GM12864 (cell line): Measurements from ENCODE around the gene SPX.
A peak's percentile ranks its signal among the peaks of the same experiment; 100 is the strongest.

Experiments
- DNase-seq: peaks from one replicate; pipeline ENCODE4 v3.0.0-alpha.2; 2011; ENCODE audit warnings: low read depth
- H3K4me3 ChIP-seq: 2 replicates; pipeline ENCODE4 v1.5.1; 2011; ENCODE audit warnings: mild to moderate bottlenecking, low read depth, low read length, control low read depth
- TF ChIP-seq, protein P1 (sequence below): IDR thresholded peaks from 2 replicates; pipeline ENCODE4 v1.5.1; 2011; ENCODE audit warnings: low read depth, mild to moderate bottlenecking, moderate library complexity, low read length, control low read depth, inconsistent platforms; ENCODE audit errors: missing control alignments

The SPX gene

GRCh38 chr12:21501258-21502163 lies 24.6 kb upstream of the SPX start, which contains the start of the genes GOLT1B and RECQL:
Gene GOLT1B, plus strand, starts transcription at chr12:21501789. Its CDS starts 135 bp downstream, at chr12:21501924.
Gene RECQL, minus strand, starts transcription at chr12:21501635. Its CDS starts 2,065 bp downstream, at chr12:21499570.
- H3K4me3 ChIP-seq = peak within 1 kb of the TSS; percentile 81
- TF ChIP-seq, protein P1, sequence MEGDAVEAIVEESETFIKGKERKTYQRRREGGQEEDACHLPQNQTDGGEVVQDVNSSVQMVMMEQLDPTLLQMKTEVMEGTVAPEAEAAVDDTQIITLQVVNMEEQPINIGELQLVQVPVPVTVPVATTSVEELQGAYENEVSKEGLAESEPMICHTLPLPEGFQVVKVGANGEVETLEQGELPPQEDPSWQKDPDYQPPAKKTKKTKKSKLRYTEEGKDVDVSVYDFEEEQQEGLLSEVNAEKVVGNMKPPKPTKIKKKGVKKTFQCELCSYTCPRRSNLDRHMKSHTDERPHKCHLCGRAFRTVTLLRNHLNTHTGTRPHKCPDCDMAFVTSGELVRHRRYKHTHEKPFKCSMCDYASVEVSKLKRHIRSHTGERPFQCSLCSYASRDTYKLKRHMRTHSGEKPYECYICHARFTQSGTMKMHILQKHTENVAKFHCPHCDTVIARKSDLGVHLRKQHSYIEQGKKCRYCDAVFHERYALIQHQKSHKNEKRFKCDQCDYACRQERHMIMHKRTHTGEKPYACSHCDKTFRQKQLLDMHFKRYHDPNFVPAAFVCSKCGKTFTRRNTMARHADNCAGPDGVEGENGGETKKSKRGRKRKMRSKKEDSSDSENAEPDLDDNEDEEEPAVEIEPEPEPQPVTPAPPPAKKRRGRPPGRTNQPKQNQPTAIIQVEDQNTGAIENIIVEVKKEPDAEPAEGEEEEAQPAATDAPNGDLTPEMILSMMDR = no peak
- peak; percentile 96 for DNase-seq

DNA sequence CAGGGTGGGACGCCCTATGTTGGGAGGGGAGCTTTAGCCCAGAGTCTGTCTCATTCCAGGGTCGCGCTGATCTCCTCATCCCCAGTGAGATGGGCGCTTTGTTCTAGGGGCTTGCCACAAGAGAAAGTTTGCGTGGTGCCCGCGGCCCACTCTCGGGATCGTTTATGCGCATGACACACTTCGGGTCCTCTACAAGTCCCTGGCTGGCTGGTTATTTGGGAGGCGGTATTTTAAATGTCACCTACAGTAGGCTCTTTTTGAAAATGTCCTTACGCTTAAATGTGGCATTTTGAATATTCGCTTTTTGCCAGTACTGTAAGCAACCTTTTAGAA lies 24.0 kb upstream of the SPX start:
- DNase-seq = peak; percentile 4
- TF ChIP-seq, protein P1 = no peak
- H3K4me3 ChIP-seq = peak overlapping the region; percentile 81

DNA sequence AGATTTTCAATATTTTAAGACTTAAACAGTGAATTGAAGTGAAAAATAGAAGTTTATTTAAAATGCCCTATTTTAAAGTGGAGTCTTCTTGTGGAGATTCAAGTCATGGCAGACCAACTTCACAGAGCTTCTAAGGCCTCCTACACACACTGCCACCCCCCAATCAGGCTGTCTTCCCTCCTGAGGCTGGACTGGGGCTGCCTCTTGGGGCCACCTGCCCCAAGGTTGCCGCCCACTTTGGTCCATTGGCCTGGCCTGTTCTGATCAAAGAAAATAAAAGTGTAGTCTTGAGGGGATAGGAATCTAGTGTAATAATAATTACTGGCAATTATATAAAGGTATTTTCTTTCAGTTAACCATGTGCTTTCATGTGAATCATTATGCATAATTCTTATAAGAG lies 23.2 kb upstream of the SPX start:
- DNase-seq = no peak
- peak overlapping the region; percentile 81 for H3K4me3 ChIP-seq
- TF ChIP-seq, protein P1 = no peak

- TF ChIP-seq, protein P1 = no peak
- DNase-seq = no peak
- H3K4me3 ChIP-seq = no peak overlapping the region
Measured at GRCh38 chr12:21505888-21506287, 20.2 kb upstream of the SPX start.

- TF ChIP-seq, protein P1 = no peak
- H3K4me3 ChIP-seq = no peak overlapping the region
- DNase-seq = no peak
Measured at GRCh38 chr12:21507849-21508248, 18.2 kb upstream of the SPX start.

DNA sequence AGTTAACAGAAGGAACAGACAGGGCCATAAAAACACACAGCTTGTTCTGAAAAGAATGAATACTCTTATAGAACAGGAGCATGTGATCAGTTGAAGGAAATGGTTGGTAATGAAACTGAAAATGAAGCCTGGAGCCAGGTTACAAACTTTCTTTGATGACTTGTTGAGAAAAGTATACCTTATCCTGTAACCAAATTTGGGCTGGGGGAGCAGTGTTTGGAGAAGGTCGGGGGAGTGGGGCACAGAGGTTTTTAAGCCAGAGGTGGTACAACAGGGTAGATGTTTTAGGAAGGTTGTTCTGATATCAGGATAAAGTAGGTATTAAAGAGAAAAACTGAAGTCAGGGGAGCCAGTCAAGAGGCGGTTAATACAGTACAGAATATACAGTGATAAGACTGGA lies 16.3 kb upstream of the SPX start:
- DNase-seq = no peak
- TF ChIP-seq, protein P1 = no peak
- no peak overlapping the region for H3K4me3 ChIP-seq

GRCh38 chr12:21516281-21516680 lies 9.8 kb upstream of the SPX start:
- DNase-seq = no peak
- TF ChIP-seq, protein P1 = no peak
- H3K4me3 ChIP-seq = no peak overlapping the region
